Stimulated activated CD8-positive, alpha-beta memory T cell treated with anti-CD3 and anti-CD28 coated beads, Interleukin-12 subunit alpha, Interleukin-12 subunit beta, amount 100 ng/mL, for 4 hours (primary cell): ENCODE measurements around the gene HBEGF.

Experiments used
- DNase-seq: peaks from one replicate; pipeline ENCODE4 v3.0.0-alpha.2; 2020; ENCODE audit warnings: low read depth

HBEGF gene

DNA sequence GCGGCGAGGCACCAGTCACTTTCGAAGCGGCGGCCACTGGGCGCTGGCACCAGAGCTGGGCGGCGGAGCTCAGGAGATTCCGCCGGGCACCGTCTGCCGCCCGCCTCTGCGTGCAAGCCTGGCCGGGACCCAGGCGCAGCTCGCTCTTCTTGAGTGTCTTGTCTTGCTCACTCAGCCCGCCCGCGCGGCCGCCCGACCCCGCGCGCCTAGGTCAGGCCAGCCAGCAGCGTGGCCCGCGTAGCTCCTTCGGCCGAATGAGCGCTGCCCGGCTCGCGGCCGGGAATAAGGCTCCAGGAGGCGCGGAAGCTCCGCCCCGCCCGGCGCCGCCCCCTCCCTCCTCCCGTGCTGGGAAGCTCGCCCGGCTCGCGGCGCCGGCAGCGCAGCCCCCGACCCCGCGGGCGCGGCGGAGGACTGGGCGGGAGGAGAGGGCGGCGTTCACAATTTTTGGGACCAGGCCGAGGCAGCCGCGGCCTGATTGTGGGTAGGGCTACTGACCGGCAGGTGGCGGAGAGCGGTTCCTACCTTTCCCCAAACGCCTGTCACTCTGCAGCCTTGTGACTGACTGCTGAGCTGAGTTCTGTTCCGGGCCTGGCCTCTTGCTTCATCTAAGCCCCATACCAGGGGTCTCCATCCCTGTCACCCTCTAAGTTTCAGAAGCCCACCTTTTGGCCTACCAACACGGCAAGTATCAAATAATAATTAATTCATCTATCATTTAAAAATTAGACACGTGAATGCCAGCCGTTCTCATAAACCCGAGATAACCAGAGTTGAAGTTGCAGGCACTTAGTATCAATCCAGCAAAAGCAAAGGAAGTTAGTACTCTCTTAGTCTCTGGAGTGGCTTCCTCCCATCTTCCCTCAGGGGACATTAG is at the start of gene HBEGF:
Gene HBEGF, minus strand, starts transcription at position 256 of the 874 bp plus-strand sequence. CDS start 275 bp downstream, outside the sequence.
- peak; percentile 33 for DNase-seq

DNA sequence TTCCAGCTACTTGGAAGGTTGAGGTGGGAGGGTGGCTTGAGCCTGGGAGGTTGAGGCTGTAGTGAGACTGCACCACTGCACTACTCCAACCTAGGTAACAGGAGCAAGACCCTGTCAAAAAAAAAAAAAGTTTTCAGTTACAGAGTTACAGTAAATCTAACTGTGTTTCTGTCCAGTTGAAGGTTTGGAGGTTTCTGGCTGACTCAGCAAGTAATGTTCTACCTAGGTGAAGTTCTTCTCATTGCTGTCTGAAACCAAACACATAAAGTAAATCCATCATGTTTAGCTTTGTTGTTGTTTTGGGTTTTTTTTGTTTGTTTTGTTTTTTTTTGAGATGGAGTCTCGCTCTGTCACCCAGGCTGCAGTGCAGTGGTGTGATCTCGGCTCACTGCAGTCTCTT is 47.3 kb upstream of the HBEGF start:
- DNase-seq: no peak

GRCh38 chr5:140391732-140392131 is 45.3 kb upstream of the HBEGF start:
- DNase-seq: no peak

DNA sequence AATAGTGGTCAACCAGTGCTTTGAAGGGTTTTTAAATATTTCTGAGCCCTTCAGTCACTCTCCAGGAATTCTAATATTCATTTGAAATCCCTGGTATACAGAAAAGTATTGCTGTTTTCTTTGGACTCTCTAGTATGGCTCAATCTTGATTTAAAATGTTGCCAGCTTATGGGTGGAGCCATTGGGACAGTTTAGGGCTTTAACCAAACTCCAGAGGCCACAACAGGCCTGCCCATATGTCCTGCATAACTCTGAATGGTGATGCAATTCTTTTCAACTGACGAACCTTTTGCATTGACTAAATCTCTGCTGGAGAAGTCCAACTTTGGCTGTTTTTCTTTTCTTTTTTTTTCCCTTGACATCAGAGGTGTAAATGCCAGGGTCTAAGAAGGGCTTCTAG is 44.9 kb upstream of the HBEGF start:
- no peak for DNase-seq

GRCh38 chr5:140388052-140388451 is 41.6 kb upstream of the HBEGF start:
- DNase-seq: no peak

DNA sequence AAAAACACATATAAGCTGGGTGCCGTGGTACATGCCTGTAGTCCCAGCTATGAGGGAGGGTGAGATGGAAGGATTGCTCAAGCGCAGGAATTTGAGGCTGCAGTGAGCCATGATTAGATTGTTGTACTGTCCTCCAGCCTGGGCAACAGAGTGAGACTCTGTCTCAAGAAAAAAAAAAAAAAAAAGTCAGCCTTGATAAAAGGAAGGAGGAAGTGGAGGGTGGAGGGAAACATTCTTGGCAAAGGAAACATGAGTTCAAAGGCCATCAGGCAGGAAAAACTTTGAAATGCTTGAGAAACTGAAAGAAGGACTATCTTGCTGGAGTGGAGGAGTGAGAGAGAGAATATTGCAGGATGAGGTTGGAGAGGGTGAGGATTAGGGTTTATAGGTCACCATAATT is 36.9 kb upstream of the HBEGF start:
- DNase-seq: no peak

- DNase-seq: no peak
These were observed 36.5 kb upstream of the HBEGF start for GRCh38 chr5:140382866-140383265.

- no peak for DNase-seq
These were observed 35.6 kb upstream of the HBEGF start for GRCh38 chr5:140381972-140382371.

DNA sequence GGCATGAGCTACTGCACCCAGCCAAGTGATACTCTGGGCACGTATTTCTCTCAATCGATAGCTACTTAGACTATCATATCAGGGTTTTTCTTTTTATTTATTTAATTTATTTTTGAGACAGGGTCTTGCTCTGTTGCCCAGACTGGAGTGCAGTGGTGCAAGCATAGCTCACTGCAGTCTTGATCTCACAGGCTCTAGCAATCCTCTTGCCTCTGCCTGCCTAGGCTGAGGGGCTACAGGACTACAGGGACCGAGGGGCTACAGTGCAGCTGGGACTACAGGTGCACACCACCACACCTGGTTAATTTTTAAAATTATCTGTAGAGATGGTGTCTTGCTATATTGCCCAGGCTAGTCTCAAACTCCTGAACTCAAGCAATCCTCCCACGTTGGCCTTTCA is 34.9 kb upstream of the HBEGF start:
- no peak for DNase-seq

GRCh38 chr5:140372971-140373487 is 26.6 kb upstream of the HBEGF start:
- no peak for DNase-seq

DNA sequence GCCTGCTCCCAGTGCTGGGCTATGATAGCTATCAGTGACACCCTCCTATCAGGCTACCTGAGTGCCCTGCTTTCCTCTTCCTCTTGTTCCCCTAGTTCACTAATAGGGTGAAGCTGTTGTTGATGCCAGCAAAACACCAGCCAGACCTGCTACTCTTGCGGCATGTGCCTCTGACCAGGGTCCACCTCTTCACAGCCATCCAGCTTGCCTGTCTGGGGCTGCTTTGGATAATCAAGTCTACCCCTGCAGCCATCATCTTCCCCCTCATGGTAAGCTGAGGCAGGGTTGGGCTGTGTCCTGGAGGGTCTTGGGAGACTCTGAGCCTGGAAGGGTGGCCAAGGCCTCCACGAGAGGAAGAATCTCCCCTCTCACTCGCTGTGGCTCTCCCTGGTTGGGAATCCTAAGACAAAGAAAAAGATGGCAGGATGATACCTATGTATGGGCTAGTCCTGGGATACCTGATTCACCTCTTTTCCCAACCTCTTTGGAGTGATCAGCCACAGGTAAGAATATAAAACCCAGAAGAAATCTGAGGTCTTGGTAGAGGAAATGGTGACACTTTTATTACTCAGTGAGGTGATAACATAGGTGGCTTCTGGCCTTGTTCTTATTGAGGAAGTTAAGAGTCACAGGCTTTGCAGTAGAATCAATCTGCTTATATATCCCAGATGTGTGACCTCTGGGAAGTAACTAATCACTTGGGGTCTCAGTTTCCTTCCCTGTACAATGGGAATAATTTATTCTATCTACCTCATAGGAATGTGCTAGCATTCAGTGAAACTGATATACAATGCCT is 25.2 kb upstream of the HBEGF start:
- DNase-seq: no peak

DNA sequence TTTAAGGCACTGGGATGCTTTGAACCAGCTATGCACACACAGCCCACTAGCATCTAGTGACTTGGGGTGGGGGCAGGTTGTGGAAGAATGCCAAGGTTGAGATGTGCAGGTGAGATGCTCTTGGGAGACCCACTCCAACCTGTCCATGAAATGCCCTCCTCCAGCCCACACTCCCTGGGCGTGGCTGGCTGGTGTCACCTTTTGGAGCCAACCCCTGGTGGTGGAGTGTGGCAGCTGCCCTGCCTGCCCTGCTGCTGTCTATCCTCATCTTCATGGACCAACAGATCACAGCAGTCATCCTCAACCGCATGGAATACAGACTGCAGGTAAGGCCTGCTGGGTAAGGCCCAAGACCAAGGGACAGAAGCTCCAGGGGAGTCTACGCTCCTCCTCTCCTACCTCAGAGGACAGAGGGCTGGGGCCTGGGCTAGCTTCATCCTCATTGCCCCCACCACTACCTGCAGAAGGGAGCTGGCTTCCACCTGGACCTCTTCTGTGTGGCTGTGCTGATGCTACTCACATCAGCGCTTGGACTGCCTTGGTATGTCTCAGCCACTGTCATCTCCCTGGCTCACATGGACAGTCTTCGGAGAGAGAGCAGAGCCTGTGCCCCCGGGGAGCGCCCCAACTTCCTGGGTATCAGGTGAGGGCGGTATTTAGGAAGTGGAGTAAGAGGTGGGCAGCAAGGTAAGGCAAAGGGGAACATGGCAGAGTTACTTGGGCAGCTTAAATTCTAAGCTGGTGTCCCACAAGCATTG is 21.0 kb upstream of the HBEGF start:
- no peak for DNase-seq

- DNase-seq: no peak
These were observed 20.3 kb upstream of the HBEGF start for GRCh38 chr5:140366589-140367255.

- DNase-seq: no peak
These were observed 19.5 kb upstream of the HBEGF start for GRCh38 chr5:140365941-140366340.

- DNase-seq: no peak
These were observed 18.9 kb upstream of the HBEGF start for GRCh38 chr5:140365282-140365681.

- DNase-seq: no peak
These were observed 18.0 kb upstream of the HBEGF start for GRCh38 chr5:140364472-140364765.

GRCh38 chr5:140363631-140364471 is 17.4 kb upstream of the HBEGF start:
- DNase-seq: no peak

DNA sequence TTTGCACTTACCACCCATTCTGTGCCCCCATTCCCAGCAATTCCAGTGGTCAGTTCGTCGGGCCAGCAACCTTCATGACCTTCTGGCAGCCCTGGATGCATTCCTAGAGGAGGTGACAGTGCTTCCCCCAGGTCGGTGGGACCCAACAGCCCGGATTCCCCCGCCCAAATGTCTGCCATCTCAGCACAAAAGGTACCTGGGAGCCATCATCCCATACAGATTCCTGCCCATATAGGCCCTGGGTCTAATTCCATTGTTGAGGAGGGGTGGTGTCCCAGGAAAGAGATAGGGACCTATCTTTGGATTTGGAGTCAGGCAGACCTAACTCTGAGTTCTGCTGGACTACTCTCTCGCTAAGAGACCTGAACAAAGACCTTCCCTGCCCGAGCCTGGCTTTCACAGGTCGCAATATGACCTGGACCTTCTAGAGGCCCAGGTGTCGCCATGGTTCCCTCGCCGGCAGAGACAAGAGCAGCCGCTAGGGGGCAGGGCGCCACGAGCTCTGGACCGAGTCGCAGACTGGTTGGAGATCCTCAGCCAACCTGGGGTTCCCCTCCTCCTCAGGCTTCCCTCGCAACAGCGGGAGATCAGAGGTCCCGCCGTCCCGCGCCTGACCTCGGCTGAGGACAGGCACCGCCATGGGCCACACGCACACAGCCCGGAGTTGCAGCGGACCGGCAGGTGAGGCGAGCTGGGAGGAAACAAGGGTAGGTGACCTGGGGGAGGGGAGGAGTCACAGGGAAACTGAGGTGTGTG is 16.6 kb upstream of the HBEGF start:
- peak; percentile 50 for DNase-seq

DNA sequence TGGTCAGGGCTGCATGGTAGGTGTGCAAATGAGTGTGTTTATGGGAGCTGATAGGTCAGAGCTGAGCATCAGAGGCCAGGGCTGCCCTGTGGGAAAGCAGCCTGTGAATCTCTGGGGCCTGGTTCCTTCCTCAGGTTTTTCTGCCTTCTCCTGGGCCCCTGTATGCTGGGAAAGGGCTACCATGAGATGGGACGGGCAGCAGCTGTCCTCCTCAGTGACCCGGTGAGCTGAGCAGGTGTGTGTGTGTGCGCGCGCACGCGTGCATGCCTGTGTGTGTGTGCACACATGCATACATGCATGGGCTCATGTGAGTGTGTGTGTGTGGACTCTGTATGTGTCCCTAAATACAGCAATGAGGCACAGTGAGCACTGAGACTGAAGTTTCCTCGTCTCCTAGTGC is 15.9 kb upstream of the HBEGF start:
- DNase-seq: no peak

GRCh38 chr5:140361901-140362300 is 15.5 kb upstream of the HBEGF start:
- DNase-seq: no peak
